Brain microvascular endothelial cell (primary cell): ENCODE measurements around the gene GRM4.

ENCODE experiments used
- DNase-seq: peaks from one replicate; pipeline ENCODE4 v3.0.0-alpha.2; 2020
- H3K27ac ChIP-seq: fragments of 250-450 bp; sonication (Bioruptor Pico); 2 replicates; pipeline ENCODE4 v1.5.1; 2020; ENCODE audit warnings: mild to moderate bottlenecking, moderate library complexity
- H3K27me3 ChIP-seq: fragments of 250-450 bp; sonication (Bioruptor Pico); replicated peaks from 2 replicates; pipeline ENCODE4 v1.5.1; 2020; ENCODE audit warnings: mild to moderate bottlenecking
- H3K36me3 ChIP-seq: fragments of 250-450 bp; sonication (Bioruptor Pico); replicated peaks from 2 replicates; pipeline ENCODE4 v1.5.1; 2020; ENCODE audit warnings: mild to moderate bottlenecking
- H3K4me3 ChIP-seq: 2 replicates; pipeline ENCODE4 v1.5.1; 2011; ENCODE audit warnings: low read depth, mild to moderate bottlenecking, control low read depth, low read length, moderate library complexity
- in situ Hi-C: cut with HindIII; loops from 2 replicates; pipeline ENCODE4 v1.10.0; 2017; ENCODE audit warnings: low sequenced_read_pairs, low pct_ligation_motif_present
- TF ChIP-seq, protein P1 (sequence below): IDR thresholded peaks from 2 replicates; pipeline ENCODE4 v1.5.1; 2011; ENCODE audit warnings: low read depth, mild to moderate bottlenecking, moderate library complexity, low read length, control low read depth, inconsistent platforms; ENCODE audit errors: missing control alignments

GRM4 gene

DNA sequence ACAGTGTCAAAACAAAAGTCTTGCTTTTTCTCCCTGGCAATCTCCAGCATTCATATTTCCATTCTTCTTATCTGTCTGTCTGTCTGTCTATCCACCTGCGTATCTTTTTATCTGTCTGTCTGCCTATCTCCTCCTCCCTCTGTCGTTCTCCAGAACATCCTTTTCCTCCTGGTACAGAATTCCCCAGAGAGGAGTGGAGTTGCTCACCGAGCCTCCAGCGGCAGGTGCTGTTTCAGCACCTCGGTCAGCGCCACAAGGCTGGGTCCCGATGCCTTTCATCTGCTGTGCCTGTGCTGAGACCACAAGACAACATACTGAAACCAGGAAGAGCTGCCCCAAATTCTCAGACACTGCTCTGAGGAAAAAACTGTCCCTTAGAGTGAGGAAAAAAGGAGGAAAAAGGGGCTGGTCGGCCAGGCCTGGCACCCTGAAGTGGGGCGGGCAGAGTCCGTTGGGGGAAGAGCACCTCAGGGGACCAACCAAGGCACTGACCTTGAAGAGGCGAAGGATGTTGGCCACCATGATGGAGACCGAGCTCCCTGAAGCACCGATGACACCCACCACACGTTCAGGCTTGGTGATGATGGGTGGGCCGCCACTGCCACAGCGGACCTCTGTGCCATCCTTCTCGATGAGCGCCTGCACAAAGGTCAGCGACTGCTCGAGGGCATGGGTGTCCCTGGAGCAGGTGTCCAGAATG lies 13.3 kb downstream of the GRM4 start:
- Histone ChIP-seq H3K27ac (no peak overlapping the region), H3K36me3 (no peaks in the 10 kb centered on the region), H3K27me3 (peaks cover 15% of the 10 kb centered on the region), H3K4me3 (no peak overlapping the region)
- no peak for DNase-seq
- TF ChIP-seq, protein P1, sequence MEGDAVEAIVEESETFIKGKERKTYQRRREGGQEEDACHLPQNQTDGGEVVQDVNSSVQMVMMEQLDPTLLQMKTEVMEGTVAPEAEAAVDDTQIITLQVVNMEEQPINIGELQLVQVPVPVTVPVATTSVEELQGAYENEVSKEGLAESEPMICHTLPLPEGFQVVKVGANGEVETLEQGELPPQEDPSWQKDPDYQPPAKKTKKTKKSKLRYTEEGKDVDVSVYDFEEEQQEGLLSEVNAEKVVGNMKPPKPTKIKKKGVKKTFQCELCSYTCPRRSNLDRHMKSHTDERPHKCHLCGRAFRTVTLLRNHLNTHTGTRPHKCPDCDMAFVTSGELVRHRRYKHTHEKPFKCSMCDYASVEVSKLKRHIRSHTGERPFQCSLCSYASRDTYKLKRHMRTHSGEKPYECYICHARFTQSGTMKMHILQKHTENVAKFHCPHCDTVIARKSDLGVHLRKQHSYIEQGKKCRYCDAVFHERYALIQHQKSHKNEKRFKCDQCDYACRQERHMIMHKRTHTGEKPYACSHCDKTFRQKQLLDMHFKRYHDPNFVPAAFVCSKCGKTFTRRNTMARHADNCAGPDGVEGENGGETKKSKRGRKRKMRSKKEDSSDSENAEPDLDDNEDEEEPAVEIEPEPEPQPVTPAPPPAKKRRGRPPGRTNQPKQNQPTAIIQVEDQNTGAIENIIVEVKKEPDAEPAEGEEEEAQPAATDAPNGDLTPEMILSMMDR, result no peak
- in situ Hi-C loops, result loop anchor here (25.0 kb wide), 1 partner anchor 370 kb away; no protein-coding TSS in a partner anchor

DNA sequence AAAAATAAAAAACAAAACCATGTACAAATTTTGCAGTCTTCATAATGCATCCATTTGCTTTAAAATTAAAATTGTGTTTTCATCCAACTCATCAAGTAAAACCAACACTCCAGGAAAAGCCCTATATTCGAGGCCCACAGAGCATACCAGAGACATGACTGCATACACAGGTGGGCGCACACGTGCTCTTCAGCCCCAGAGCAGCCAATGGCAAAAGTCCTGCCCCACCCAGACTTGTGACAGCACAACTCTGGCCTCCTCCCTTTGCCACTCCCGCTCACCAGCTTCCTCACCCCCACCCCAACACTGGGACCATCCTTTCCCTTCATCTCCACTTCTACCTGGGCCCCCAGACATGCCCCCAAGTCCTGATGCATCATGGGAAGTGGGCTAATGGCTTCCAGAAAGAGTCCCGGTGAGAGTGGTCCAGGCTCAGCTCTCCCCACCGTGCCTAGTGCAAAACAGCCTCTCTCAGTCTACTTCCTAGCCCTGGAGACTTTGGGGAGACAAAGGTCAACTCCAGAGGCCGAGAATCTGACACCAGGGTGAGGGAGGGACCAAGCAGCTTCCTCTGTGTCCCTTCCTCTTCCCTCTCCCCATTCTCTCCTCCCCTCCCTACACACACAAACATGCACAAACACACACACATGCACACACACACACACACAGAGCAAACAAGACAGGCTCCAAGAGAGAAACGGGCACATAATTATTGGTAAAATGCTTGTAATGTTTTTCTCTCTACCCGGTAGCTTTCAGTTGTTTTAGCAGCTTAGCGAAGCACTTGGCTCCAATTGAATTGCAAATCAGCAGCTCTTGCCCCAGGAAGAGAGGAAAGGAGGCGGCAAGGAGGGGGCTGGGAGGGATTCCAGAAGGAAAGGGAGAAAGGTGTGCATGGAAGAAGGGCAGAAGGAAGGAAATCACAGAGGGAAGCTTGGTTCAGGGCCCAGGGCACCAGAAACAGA lies 14.3 kb downstream of the GRM4 start:
- Histone ChIP-seq H3K4me3 (no peak overlapping the region), H3K36me3 (no peaks in the 10 kb centered on the region), H3K27me3 (peaks cover 15% of the 10 kb centered on the region), H3K27ac (no peak overlapping the region)
- TF ChIP-seq, protein P1, result no peak
- DNase-seq, result no peak
- in situ Hi-C loops, result loop anchor here (25.0 kb wide), 1 partner anchor 369 kb away; no protein-coding TSS in a partner anchor

DNA sequence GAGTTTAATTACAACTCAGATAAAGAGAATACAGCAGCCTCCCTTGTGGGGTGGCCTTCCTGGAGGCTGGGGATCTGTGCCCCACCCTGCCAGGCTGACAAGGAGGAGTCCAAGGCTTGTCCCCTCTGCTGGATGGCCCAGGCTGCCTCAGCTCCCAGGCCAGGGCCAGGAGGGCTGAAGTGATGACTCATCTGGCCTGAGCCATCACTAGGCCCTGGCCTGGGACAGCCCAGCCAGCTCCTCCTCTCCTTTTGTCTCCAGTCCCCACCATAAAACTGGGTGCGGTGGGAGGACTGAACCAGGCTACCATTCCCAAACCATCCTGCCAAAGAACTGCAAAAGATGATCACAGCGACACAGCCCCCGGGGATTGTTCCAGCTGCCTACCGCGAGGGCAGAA lies 15.0 kb downstream of the GRM4 start:
- DNase-seq, result no peak
- Histone ChIP-seq H3K4me3 (no peak overlapping the region), H3K36me3 (no peaks in the 10 kb centered on the region), H3K27ac (no peak overlapping the region), H3K27me3 (peaks cover 10% of the 10 kb centered on the region)
- TF ChIP-seq, protein P1, result no peak
- in situ Hi-C loops, result loop anchor here (25.0 kb wide), 1 partner anchor 369 kb away; no protein-coding TSS in a partner anchor

DNA sequence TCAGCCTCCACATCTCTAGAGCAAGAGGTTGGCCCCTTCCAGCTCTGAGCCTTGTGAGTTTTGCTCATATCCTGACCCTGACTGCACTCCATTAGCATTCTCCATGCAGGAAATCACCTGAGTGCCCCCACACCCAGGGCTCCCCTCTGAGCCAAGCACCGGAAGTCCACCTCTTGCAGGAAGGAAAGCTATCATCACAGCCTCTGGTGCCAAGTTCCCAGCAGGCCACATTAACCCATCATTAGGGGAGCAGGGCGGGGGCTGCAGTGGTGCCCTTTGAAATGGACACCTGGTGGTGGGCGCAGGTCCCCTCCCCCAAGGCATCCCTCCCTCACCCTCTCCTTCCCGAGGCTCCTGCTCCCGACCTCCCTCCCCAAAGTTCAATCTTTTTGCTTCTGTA lies 16.1 kb downstream of the GRM4 start:
- in situ Hi-C loops, result loop anchor here (25.0 kb wide), 1 partner anchor 367 kb away; no protein-coding TSS in a partner anchor
- no peak overlapping the region for H3K4me3 ChIP-seq
- H3K27me3 ChIP-seq, result peaks cover 5% of the 10 kb centered on the region
- DNase-seq, result no peak
- no peak overlapping the region for H3K27ac ChIP-seq
- TF ChIP-seq, protein P1, result no peak
- H3K36me3 ChIP-seq, result no peaks in the 10 kb centered on the region

DNA sequence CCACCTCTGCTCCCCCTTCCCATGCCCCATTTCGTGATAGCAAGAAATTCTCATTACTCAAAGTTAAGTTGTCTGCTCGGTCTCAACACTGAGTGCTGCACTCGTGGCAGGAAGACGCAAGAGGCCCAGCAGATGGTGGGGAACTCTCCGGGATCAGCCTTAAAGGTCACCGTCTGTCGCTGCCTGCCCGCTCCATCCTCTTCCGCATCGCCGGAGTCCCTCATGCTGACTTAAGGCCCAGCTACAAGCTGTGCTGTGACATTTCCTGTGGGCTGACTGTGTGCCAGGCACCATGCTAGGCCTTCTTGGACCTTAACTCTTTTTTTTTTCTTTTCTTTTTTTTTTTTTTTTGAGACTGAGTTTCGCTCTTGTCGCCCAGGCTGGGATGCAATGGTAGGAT lies 17.8 kb downstream of the GRM4 start:
- TF ChIP-seq, protein P1, result no peak
- Histone ChIP-seq H3K4me3 (no peak overlapping the region), H3K27me3 (no peaks in the 10 kb centered on the region), H3K36me3 (no peaks in the 10 kb centered on the region), H3K27ac (no peak overlapping the region)
- in situ Hi-C loops, result loop anchor here (25.0 kb wide), 1 partner anchor 366 kb away; no protein-coding TSS in a partner anchor
- no peak for DNase-seq
